Measurements from ENCODE around the gene NEK4.

DNA sequence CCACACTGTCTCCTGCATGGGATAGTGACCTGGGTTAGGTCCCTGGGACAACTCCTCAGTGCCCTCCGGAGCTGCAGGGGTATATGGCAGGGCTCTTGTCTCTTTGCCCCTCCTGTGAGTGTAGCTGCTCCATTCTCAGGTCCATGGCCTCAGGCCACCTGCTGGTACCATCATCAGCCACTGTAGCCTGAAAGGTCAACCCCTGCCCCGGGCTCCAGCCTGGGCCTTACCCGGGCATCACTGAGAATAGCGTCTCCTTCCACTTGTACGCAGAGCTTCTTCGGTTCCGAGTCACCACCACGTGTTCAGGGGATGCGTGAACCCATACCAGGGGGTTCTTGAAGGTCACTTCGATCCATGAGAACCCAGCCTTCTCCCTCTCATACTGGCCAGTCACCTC, 45.9 kb upstream of the NEK4 start:
- TF ChIP-seq, protein P1, sequence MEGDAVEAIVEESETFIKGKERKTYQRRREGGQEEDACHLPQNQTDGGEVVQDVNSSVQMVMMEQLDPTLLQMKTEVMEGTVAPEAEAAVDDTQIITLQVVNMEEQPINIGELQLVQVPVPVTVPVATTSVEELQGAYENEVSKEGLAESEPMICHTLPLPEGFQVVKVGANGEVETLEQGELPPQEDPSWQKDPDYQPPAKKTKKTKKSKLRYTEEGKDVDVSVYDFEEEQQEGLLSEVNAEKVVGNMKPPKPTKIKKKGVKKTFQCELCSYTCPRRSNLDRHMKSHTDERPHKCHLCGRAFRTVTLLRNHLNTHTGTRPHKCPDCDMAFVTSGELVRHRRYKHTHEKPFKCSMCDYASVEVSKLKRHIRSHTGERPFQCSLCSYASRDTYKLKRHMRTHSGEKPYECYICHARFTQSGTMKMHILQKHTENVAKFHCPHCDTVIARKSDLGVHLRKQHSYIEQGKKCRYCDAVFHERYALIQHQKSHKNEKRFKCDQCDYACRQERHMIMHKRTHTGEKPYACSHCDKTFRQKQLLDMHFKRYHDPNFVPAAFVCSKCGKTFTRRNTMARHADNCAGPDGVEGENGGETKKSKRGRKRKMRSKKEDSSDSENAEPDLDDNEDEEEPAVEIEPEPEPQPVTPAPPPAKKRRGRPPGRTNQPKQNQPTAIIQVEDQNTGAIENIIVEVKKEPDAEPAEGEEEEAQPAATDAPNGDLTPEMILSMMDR (IDR thresholded peaks at IDR 0.05), result no peak
- no peak for TF ChIP-seq EZH2 (IDR thresholded peaks at IDR 0.05; ENCODE audit: borderline replicate concordance, insufficient read depth, low read depth, low read length, poor library complexity, severe bottlenecking)

Data from B cell (primary cell).